Brain microvascular endothelial cell (primary cell): ENCODE data around the gene SORBS1.

Source experiments
- DNase-seq: peaks from one replicate; pipeline ENCODE4 v3.0.0-alpha.2; 2020
- H3K27ac ChIP-seq: fragments of 250-450 bp; sonication (Bioruptor Pico); 2 replicates; pipeline ENCODE4 v1.5.1; 2020; ENCODE audit warnings: mild to moderate bottlenecking, moderate library complexity
- H3K27me3 ChIP-seq: fragments of 250-450 bp; sonication (Bioruptor Pico); replicated peaks from 2 replicates; pipeline ENCODE4 v1.5.1; 2020; ENCODE audit warnings: mild to moderate bottlenecking
- H3K36me3 ChIP-seq: fragments of 250-450 bp; sonication (Bioruptor Pico); replicated peaks from 2 replicates; pipeline ENCODE4 v1.5.1; 2020; ENCODE audit warnings: mild to moderate bottlenecking
- H3K4me3 ChIP-seq: 2 replicates; pipeline ENCODE4 v1.5.1; 2011; ENCODE audit warnings: low read depth, mild to moderate bottlenecking, control low read depth, low read length, moderate library complexity
- CTCF ChIP-seq: IDR thresholded peaks from 2 replicates; pipeline ENCODE4 v1.5.1; 2011; ENCODE audit warnings: low read depth, mild to moderate bottlenecking, moderate library complexity, low read length, control low read depth, inconsistent platforms; ENCODE audit errors: missing control alignments
- in situ Hi-C: cut with HindIII; loops from 2 replicates; pipeline ENCODE4 v1.10.0; 2017; ENCODE audit warnings: low sequenced_read_pairs, low pct_ligation_motif_present

The SORBS1 gene

GRCh38 chr10:95547791-95548435 is 13.3 kb downstream of the SORBS1 start:
- Histone ChIP-seq H3K27ac (no peak overlapping the region), H3K4me3 (no peak overlapping the region), H3K27me3 (no peaks in the 10 kb centered on the region), H3K36me3 (no peaks in the 10 kb centered on the region)
- DNase-seq, result no peak
- in situ Hi-C loops, result no loop called here
- TF ChIP-seq CTCF, result no peak

GRCh38 chr10:95547197-95547596 is 14.0 kb downstream of the SORBS1 start:
- no peak for TF ChIP-seq CTCF
- Histone ChIP-seq H3K27ac (no peak overlapping the region), H3K27me3 (no peaks in the 10 kb centered on the region), H3K4me3 (no peak overlapping the region), H3K36me3 (no peaks in the 10 kb centered on the region)
- in situ Hi-C loops, result no loop called here
- DNase-seq, result no peak

GRCh38 chr10:95545981-95546380 is 15.2 kb downstream of the SORBS1 start:
- H3K27ac ChIP-seq, result no peak overlapping the region
- TF ChIP-seq CTCF, result no peak
- in situ Hi-C loops, result no loop called here
- H3K4me3 ChIP-seq, result no peak overlapping the region
- no peak for DNase-seq
- no peaks in the 10 kb centered on the region for H3K36me3 ChIP-seq
- H3K27me3 ChIP-seq, result no peaks in the 10 kb centered on the region

GRCh38 chr10:95544783-95545500 is 16.2 kb downstream of the SORBS1 start:
- Histone ChIP-seq H3K27me3 (no peaks in the 10 kb centered on the region), H3K36me3 (no peaks in the 10 kb centered on the region), H3K4me3 (no peak overlapping the region), H3K27ac (no peak overlapping the region)
- DNase-seq, result no peak
- no peak for TF ChIP-seq CTCF
- in situ Hi-C loops, result no loop called here

GRCh38 chr10:95543459-95543858 is 17.7 kb downstream of the SORBS1 start:
- in situ Hi-C loops, result no loop called here
- DNase-seq, result no peak
- H3K27ac ChIP-seq, result no peak overlapping the region
- no peak for TF ChIP-seq CTCF
- H3K4me3 ChIP-seq, result no peak overlapping the region
- no peaks in the 10 kb centered on the region for H3K27me3 ChIP-seq
- no peaks in the 10 kb centered on the region for H3K36me3 ChIP-seq
